A549 (cell line): ENCODE results near the gene CKAP5. TPM values are rescaled to one million over a fixed set of nuclear protein-coding genes. Genes with fewer than 3 reads are reported as not detected.

ENCODE experiments used
- ATAC-seq, 2 experiments: fragments of 200-7000 bp in 1 of 2; fragments of >200 bp in 1 of 2; cut with Nextera tagmentation in 1 of 2; cut with Tn5 transposase in 1 of 2; 3 replicates each; pipeline versions ENCODE4 v1.8.0 to v1.9.1; 2018 to 2020; ENCODE audit warnings: mild to moderate bottlenecking in 1 of 2, moderate library complexity in 1 of 2
- CTCF ChIA-PET: fragments of 300-600 bp; sonication (Branson Sonifier 250); formaldehyde crosslinking; extraction: SDS; loops from one replicate; lab custom pipeline; 2021; ENCODE audit warnings: antibody characterized with exemption, inconsistent platforms; lab: Yijun Ruan, JAX
- POLR2A ChIA-PET: fragments of 350-600 bp; formaldehyde crosslinking; extraction: SDS; loops from one replicate; lab custom pipeline; 2021; ENCODE audit warnings: antibody characterized with exemption, inconsistent platforms; lab: Yijun Ruan, JAX
- DNase-seq, 2 experiments: peaks; one replicate each; pipeline versions ENCODE4 v3.0.0 to v3.0.0-alpha.2; 2011 to 2016; ENCODE audit warnings: low read depth in 1 of 2, low spot score in 1 of 2
- FAIRE-seq: peaks from 2 replicates; lab custom pipeline; 2011; peaks lifted over from hg19 to GRCh38; lab: Jason Lieb, UNC
- H3K27ac ChIP-seq, 2 experiments: fragments of >200 bp; sonication (Bioruptor Twin); formaldehyde crosslinking; 3 replicates each; pipeline ENCODE4 v1.5.1; 2016 to 2017
- H3K4me1 ChIP-seq: fragments of >200 bp; sonication (Bioruptor Twin); formaldehyde crosslinking; 3 replicates; pipeline ENCODE4 v1.6.1; 2016
- H3K4me2 ChIP-seq: fragments of >200 bp; sonication (Bioruptor Twin); formaldehyde crosslinking; 3 replicates; pipeline ENCODE4 v1.6.1; 2016
- H3K4me3 ChIP-seq: fragments of >200 bp; sonication (Bioruptor Twin); formaldehyde crosslinking; 3 replicates; pipeline ENCODE4 v1.5.1; 2016
- H3K9me3 ChIP-seq: fragments of >200 bp; sonication (Bioruptor Twin); formaldehyde crosslinking; 3 replicates; pipeline ENCODE4 v1.6.1; 2016
- CBX2 ChIP-seq: fragments of 200-600 bp; sonication (generic); IDR thresholded peaks from 2 replicates; pipeline ENCODE4 v1.6.1; 2016; ENCODE audit warnings: low read depth, mild to moderate bottlenecking, borderline replicate concordance
- CEBPB ChIP-seq, 2 experiments: fragments of >200 bp in 1 of 2; sonication (Bioruptor Twin) in 1 of 2; formaldehyde crosslinking in 1 of 2; IDR thresholded peaks; 2 replicates each; pipeline ENCODE4 v1.6.1; 2012 to 2016
- EHF ChIP-seq: fragments of 250-450 bp; sonication (Bioruptor Pico); IDR thresholded peaks from 2 replicates; pipeline ENCODE4 v1.5.0; 2020; ENCODE audit warnings: mild to moderate bottlenecking
- EP300 ChIP-seq, 2 experiments: fragments of >200 bp; sonication (Bioruptor Twin); formaldehyde crosslinking; IDR thresholded peaks; 2 replicates in 1 of 2; 3 replicates in 1 of 2; pipeline ENCODE4 v1.6.1; 2016 to 2017
- FOXS1 ChIP-seq: fragments of 250-450 bp; sonication (Bioruptor Pico); IDR thresholded peaks from 2 replicates; pipeline ENCODE4 v1.5.0; 2020; ENCODE audit warnings: mild to moderate bottlenecking, moderate library complexity
- HDAC2 ChIP-seq: fragments of 200-600 bp; sonication (generic); IDR thresholded peaks from 2 replicates; pipeline ENCODE4 v1.6.1; 2016
- HEYL ChIP-seq: fragments of 250-450 bp; sonication (Bioruptor Pico); IDR thresholded peaks from 2 replicates; pipeline ENCODE4 v1.8.0; 2021; ENCODE audit warnings: mild to moderate bottlenecking, moderate library complexity
- HOXB5 ChIP-seq: fragments of 250-450 bp; sonication (Bioruptor Pico); IDR thresholded peaks from 2 replicates; pipeline ENCODE4 v1.5.0; 2020; ENCODE audit warnings: mild to moderate bottlenecking, moderate library complexity
- KDM1A ChIP-seq: fragments of 200-600 bp; sonication (generic); IDR thresholded peaks from 2 replicates; pipeline ENCODE4 v1.6.1; 2016; ENCODE audit warnings: low read depth, mild to moderate bottlenecking
- MYC ChIP-seq: IDR thresholded peaks from 2 replicates; pipeline ENCODE4 v1.6.1; 2012; ENCODE audit warnings: mild to moderate bottlenecking, inconsistent platforms, low read length, improper control_type of control experiment, borderline replicate concordance
- NPAS2 ChIP-seq: fragments of 250-450 bp; sonication (Bioruptor Pico); IDR thresholded peaks from 2 replicates; pipeline ENCODE4 v1.8.0; 2022; ENCODE audit warnings: mild to moderate bottlenecking, moderate library complexity, borderline replicate concordance
- PHF8 ChIP-seq: fragments of 200-600 bp; sonication (generic); IDR thresholded peaks from 2 replicates; pipeline ENCODE4 v1.6.1; 2016; ENCODE audit warnings: low read depth, mild to moderate bottlenecking, antibody characterized with exemption, moderate library complexity, borderline replicate concordance
- POLR2A ChIP-seq: IDR thresholded peaks from 2 replicates; pipeline ENCODE4 v1.6.1; 2012; ENCODE audit warnings: mild to moderate bottlenecking, low read length
- RAD21 ChIP-seq, 2 experiments: fragments of >200 bp in 1 of 2; sonication (Bioruptor Twin) in 1 of 2; formaldehyde crosslinking in 1 of 2; IDR thresholded peaks in 1 of 2; conservative IDR thresholded peaks in 1 of 2; 2 replicates in 1 of 2; 3 replicates in 1 of 2; pipeline ENCODE4 v1.6.1; 2012 to 2018; ENCODE audit warnings: inconsistent platforms in 1 of 2
- RARB ChIP-seq: fragments of 250-450 bp; sonication (Bioruptor Pico); IDR thresholded peaks from 2 replicates; pipeline ENCODE4 v1.8.0; 2021; ENCODE audit warnings: mild to moderate bottlenecking, moderate library complexity
- SMC3 ChIP-seq: fragments of >200 bp; sonication (Bioruptor Twin); formaldehyde crosslinking; IDR thresholded peaks from 3 replicates; pipeline ENCODE4 v1.6.1; 2018; ENCODE audit warnings: inconsistent platforms
- SREBF2 ChIP-seq: fragments of 450-650 bp; IDR thresholded peaks from 2 replicates; pipeline ENCODE4 v1.6.1; 2014; ENCODE audit warnings: mild to moderate bottlenecking, moderate library complexity
- TP53 ChIP-seq: fragments of 250-450 bp; sonication (Bioruptor Pico); IDR thresholded peaks from 2 replicates; pipeline ENCODE4 v1.5.0; 2021; ENCODE audit warnings: mild to moderate bottlenecking, moderate library complexity
- ZFP36 ChIP-seq: fragments of 450-650 bp; IDR thresholded peaks from 2 replicates; pipeline ENCODE4 v1.6.1; 2014; ENCODE audit warnings: borderline replicate concordance; ENCODE audit not compliant: partially characterized antibody
- WGBS: methylation state at CpG from one replicate; pipeline ENCODE4 v1.1.6; 2017; ENCODE audit errors: missing lambda C conversion rate; 5-methylcytosine and 5-hydroxymethylcytosine counted together
- polyA plus RNA-seq, 4 experiments: library from polyadenylated mRNA; depleted of rRNA in 3 of 4; stranded (reverse); fragments of >200 nt; fragmentation: RNase III in 1 of 4; extraction: RNeasy Plus Mini Kit Qiagen cat#74134 plus additional on column Dnase treatment in 1 of 4; gene quantifications; 2 replicates in 3 of 4; 3 replicates in 1 of 4; pipeline ENCODE4 v1.2.3, GENCODE V29; 2011 to 2017
- TF ChIP-seq, protein P1 (sequence below): fragments of 250-450 bp; sonication (Bioruptor Pico); IDR thresholded peaks from 2 replicates; pipeline ENCODE4 v1.5.0; 2020; ENCODE audit warnings: low read depth, mild to moderate bottlenecking, moderate library complexity
- TF ChIP-seq, protein P2 (sequence below): fragments of >200 bp; sonication (Bioruptor Twin); formaldehyde crosslinking; IDR thresholded peaks from 2 replicates; pipeline ENCODE4 v1.6.1; 2016
- TF ChIP-seq, protein P3 (sequence below): fragments of >200 bp; sonication (Bioruptor Twin); formaldehyde crosslinking; IDR thresholded peaks from 3 replicates; pipeline ENCODE4 v1.6.1; 2016
- TF ChIP-seq, protein P4 (sequence below): fragments of 450-650 bp; IDR thresholded peaks from 2 replicates; pipeline ENCODE4 v1.6.1; 2014; ENCODE audit warnings: antibody characterized with exemption
- TF ChIP-seq, protein P5 (sequence below): IDR thresholded peaks from 2 replicates; pipeline ENCODE4 v1.6.1; 2012; ENCODE audit warnings: low read depth, borderline replicate concordance
- TF ChIP-seq, protein P6 (sequence below): fragments of 150-350 bp; IDR thresholded peaks from 2 replicates; pipeline ENCODE4 v1.6.1; 2014; ENCODE audit warnings: low read depth, mild to moderate bottlenecking, low read length
- TF ChIP-seq, protein P7 (sequence below): fragments of 200-600 bp; sonication (generic); IDR thresholded peaks from 2 replicates; pipeline ENCODE4 v1.6.1; 2016; ENCODE audit warnings: antibody characterized with exemption, mild to moderate bottlenecking, moderate library complexity

CKAP5 gene
- polyA plus RNA-seq, 2 of the 4 experiments (the other 2 are of a cell fraction): 66.3 to 173 TPM

DNA sequence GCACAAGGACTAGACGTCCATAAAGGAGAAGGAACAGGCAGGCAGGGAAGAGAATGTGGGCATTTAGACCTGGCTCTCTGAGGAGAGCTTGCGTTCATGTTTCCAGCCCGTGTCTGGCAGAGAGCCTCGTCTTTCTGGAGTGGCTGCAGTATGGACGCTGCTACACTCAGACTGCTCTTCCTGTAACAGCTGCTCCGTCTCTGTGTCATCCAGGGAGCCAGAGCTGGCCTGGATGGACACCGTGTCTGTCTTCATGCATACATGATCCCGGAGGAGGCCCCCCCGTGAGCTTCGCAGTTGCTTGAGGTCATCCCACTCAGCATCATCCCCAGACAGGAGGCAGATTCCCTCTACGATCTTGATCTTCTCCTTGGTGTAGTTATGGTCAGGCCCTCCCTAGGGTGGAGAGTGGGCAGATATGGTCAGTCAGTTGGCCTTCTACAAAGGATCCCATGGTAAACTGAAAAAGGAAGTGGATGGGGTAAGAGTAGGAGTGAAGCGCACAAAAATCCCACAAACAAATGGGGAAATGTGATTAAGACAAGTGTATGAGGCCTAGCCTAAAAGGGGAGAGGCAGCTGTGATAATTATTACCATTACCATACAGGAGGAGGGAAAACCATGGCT, 13.0 kb upstream of the CKAP5 start:
- no peak for TF ChIP-seq RARB (CRISPR knock-in tag)
- no peak for TF ChIP-seq SMC3
- TF ChIP-seq CBX2: no peak
- no peak for TF ChIP-seq HOXB5
- no peak for TF ChIP-seq PHF8
- no peak for TF ChIP-seq POLR2A
- TF ChIP-seq, protein P1, sequence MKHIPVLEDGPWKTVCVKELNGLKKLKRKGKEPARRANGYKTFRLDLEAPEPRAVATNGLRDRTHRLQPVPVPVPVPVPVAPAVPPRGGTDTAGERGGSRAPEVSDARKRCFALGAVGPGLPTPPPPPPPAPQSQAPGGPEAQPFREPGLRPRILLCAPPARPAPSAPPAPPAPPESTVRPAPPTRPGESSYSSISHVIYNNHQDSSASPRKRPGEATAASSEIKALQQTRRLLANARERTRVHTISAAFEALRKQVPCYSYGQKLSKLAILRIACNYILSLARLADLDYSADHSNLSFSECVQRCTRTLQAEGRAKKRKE (CRISPR knock-in tag): no peak
- TF ChIP-seq CEBPB (IDR thresholded peaks at IDR 0.05): no peak
- TF ChIP-seq TP53 (CRISPR knock-in tag): no peak
- TF ChIP-seq MYC: no peak
- TF ChIP-seq HEYL (CRISPR knock-in tag): no peak
- no peak for TF ChIP-seq EP300 (IDR thresholded peaks at IDR 0.05)
- TF ChIP-seq, protein P2, sequence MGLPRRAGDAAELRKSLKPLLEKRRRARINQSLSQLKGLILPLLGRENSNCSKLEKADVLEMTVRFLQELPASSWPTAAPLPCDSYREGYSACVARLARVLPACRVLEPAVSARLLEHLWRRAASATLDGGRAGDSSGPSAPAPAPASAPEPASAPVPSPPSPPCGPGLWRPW: no peak
- no peak for TF ChIP-seq SREBF2
- TF ChIP-seq, protein P3, sequence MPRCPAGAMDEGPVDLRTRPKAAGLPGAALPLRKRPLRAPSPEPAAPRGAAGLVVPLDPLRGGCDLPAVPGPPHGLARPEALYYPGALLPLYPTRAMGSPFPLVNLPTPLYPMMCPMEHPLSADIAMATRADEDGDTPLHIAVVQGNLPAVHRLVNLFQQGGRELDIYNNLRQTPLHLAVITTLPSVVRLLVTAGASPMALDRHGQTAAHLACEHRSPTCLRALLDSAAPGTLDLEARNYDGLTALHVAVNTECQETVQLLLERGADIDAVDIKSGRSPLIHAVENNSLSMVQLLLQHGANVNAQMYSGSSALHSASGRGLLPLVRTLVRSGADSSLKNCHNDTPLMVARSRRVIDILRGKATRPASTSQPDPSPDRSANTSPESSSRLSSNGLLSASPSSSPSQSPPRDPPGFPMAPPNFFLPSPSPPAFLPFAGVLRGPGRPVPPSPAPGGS: no peak
- ChIA-PET CTCF (interaction anchor here (0.5 to 1.0 kb wide), 2 partner anchors 27 to 63 kb away, joined by 3 read pairs; no protein-coding TSS in a partner anchor), POLR2A (no interaction called here)
- H3K4me1 ChIP-seq: no peaks in the 10 kb centered on the region
- DNase-seq (no peak), ATAC-seq (no peak), FAIRE-seq (no peak)
- no peak overlapping the region for H3K27ac ChIP-seq
- no peak overlapping the region for H3K4me2 ChIP-seq
- no peak overlapping the region for H3K4me3 ChIP-seq
- H3K9me3 ChIP-seq: no peaks in the 10 kb centered on the region
- WGBS: 89% methylated on average over 11 of the region's 12 CpGs

DNA sequence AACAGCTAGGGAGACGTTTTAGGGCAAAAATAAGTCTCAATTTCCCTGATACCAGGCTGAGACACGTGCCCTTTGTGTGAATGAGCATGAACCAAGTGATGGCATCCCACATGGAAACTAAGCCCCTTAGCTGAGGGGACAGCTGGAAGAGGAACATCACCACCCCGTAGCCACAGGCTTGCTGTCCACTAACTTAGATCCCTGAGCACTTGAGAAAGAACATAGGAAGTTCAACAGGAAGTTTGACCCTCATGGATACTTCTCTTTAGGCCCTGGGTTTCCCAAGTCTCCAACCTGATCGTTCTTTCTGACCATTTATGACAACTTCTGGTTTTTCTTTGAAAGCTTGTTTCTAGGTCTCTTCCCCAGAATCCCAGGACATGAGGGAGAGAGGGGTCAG, 11.6 kb upstream of the CKAP5 start:
- TF ChIP-seq ZFP36: no peak
- TF ChIP-seq PHF8: no peak
- TF ChIP-seq FOXS1 (CRISPR knock-in tag): no peak
- TF ChIP-seq RAD21 (conservative IDR thresholded peaks at IDR 0.05 in 1 of 2, IDR thresholded peaks at IDR 0.05 in 1 of 2): no peak
- TF ChIP-seq HDAC2: no peak
- TF ChIP-seq NPAS2: no peak
- TF ChIP-seq, protein P4, sequence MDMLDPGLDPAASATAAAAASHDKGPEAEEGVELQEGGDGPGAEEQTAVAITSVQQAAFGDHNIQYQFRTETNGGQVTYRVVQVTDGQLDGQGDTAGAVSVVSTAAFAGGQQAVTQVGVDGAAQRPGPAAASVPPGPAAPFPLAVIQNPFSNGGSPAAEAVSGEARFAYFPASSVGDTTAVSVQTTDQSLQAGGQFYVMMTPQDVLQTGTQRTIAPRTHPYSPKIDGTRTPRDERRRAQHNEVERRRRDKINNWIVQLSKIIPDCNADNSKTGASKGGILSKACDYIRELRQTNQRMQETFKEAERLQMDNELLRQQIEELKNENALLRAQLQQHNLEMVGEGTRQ: no peak
- TF ChIP-seq, protein P5, sequence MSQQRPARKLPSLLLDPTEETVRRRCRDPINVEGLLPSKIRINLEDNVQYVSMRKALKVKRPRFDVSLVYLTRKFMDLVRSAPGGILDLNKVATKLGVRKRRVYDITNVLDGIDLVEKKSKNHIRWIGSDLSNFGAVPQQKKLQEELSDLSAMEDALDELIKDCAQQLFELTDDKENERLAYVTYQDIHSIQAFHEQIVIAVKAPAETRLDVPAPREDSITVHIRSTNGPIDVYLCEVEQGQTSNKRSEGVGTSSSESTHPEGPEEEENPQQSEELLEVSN: no peak
- TF ChIP-seq, protein P6, sequence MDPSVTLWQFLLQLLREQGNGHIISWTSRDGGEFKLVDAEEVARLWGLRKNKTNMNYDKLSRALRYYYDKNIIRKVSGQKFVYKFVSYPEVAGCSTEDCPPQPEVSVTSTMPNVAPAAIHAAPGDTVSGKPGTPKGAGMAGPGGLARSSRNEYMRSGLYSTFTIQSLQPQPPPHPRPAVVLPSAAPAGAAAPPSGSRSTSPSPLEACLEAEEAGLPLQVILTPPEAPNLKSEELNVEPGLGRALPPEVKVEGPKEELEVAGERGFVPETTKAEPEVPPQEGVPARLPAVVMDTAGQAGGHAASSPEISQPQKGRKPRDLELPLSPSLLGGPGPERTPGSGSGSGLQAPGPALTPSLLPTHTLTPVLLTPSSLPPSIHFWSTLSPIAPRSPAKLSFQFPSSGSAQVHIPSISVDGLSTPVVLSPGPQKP: no peak
- TF ChIP-seq POLR2A: no peak
- TF ChIP-seq EHF (CRISPR knock-in tag): no peak
- TF ChIP-seq KDM1A: no peak
- TF ChIP-seq, protein P7, sequence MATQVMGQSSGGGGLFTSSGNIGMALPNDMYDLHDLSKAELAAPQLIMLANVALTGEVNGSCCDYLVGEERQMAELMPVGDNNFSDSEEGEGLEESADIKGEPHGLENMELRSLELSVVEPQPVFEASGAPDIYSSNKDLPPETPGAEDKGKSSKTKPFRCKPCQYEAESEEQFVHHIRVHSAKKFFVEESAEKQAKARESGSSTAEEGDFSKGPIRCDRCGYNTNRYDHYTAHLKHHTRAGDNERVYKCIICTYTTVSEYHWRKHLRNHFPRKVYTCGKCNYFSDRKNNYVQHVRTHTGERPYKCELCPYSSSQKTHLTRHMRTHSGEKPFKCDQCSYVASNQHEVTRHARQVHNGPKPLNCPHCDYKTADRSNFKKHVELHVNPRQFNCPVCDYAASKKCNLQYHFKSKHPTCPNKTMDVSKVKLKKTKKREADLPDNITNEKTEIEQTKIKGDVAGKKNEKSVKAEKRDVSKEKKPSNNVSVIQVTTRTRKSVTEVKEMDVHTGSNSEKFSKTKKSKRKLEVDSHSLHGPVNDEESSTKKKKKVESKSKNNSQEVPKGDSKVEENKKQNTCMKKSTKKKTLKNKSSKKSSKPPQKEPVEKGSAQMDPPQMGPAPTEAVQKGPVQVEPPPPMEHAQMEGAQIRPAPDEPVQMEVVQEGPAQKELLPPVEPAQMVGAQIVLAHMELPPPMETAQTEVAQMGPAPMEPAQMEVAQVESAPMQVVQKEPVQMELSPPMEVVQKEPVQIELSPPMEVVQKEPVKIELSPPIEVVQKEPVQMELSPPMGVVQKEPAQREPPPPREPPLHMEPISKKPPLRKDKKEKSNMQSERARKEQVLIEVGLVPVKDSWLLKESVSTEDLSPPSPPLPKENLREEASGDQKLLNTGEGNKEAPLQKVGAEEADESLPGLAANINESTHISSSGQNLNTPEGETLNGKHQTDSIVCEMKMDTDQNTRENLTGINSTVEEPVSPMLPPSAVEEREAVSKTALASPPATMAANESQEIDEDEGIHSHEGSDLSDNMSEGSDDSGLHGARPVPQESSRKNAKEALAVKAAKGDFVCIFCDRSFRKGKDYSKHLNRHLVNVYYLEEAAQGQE: no peak
- WGBS: 56% methylated on average over 4 of the region's 4 CpGs
- Histone ChIP-seq H3K4me2 (no peak overlapping the region), H3K4me3 (no peak overlapping the region), H3K9me3 (no peaks in the 10 kb centered on the region), H3K27ac (no peak overlapping the region), H3K4me1 (no peaks in the 10 kb centered on the region)
- no peak for FAIRE-seq
- ChIA-PET POLR2A (no interaction called here), CTCF (interaction anchor here (0.6 to 1.9 kb wide), 3 partner anchors 10 to 1082 kb away, joined by 3 to 4 read pairs (median 4); no protein-coding TSS in a partner anchor)
- DNase-seq: no peak
- ATAC-seq: no peak
